Nephron (organoid): Measurements from ENCODE around the gene DECR2.

Source experiments
- H3K27ac Mint-ChIP-seq, 3 experiments: 2 replicates each; pipeline ENCODE4 v1.8.0; 2020; ENCODE audit warnings: mixed read lengths in 3 of 3, mild to moderate bottlenecking in 2 of 3, moderate library complexity in 1 of 3
- H3K27me3 Mint-ChIP-seq: 2 replicates; pipeline ENCODE4 v1.8.0; 2021; ENCODE audit warnings: low read depth, mild to moderate bottlenecking, moderate library complexity, mixed read lengths
- H3K36me3 Mint-ChIP-seq: 2 replicates; pipeline ENCODE4 v1.8.0; 2020; ENCODE audit warnings: low read depth, mixed read lengths
- H3K4me1 Mint-ChIP-seq: 2 replicates; pipeline ENCODE4 v1.8.0; 2020; ENCODE audit warnings: mixed read lengths
- H3K4me3 Mint-ChIP-seq, 3 experiments: 2 replicates each; pipeline ENCODE4 v1.8.0; 2020; ENCODE audit warnings: mild to moderate bottlenecking in 3 of 3, mixed read lengths in 3 of 3, moderate library complexity in 2 of 3
- H3K9me3 Mint-ChIP-seq: 2 replicates; pipeline ENCODE4 v1.8.0; 2020; ENCODE audit warnings: mixed read lengths
- CTCF ChIP-seq, 3 experiments: fragments of 200-600 bp; sonication (generic); IDR thresholded peaks; one replicate each; pipeline ENCODE4 v1.5.0; 2021; ENCODE audit warnings: antibody characterized with exemption in 3 of 3; ENCODE audit not compliant: unreplicated experiment in 3 of 3

The DECR2 gene

GRCh38 chr16:396199-396598 is 5.5 kb upstream of the DECR2 start:
- Mint-ChIP-seq H3K9me3 (no peaks in the 10 kb centered on the region), H3K36me3 (no peaks in the 10 kb centered on the region), H3K4me3 (peak overlapping the region; percentile 96 to 99 (median 98)), H3K27ac (peak overlapping the region; percentile 98 to 99 (median 98)), H3K27me3 (no peaks in the 10 kb centered on the region), H3K4me1 (peaks cover 11% of the 10 kb centered on the region)
- no peak for TF ChIP-seq CTCF (IDR thresholded peaks at IDR 0.05; ENCODE audit: unreplicated experiment in 3 of 3)

- Mint-ChIP-seq H3K36me3 (no peaks in the 10 kb centered on the region), H3K9me3 (no peaks in the 10 kb centered on the region), H3K4me1 (peaks cover 11% of the 10 kb centered on the region), H3K4me3 (peak overlapping the region; percentile 96 to 99 (median 98)), H3K27ac (peak overlapping the region; percentile 98 to 99 (median 98)), H3K27me3 (no peaks in the 10 kb centered on the region)
- no peak for TF ChIP-seq CTCF (IDR thresholded peaks at IDR 0.05; ENCODE audit: unreplicated experiment in 3 of 3)
These were observed 5.1 kb upstream of the DECR2 start for GRCh38 chr16:396605-397004.

- Mint-ChIP-seq H3K27me3 (no peaks in the 10 kb centered on the region), H3K9me3 (no peaks in the 10 kb centered on the region), H3K27ac (peak within 1 kb of the TSS; percentile 98 to 99 (median 98)), H3K4me1 (peaks cover 11% of the 10 kb centered on the region), H3K4me3 (peak within 1 kb of the TSS; percentile 96 to 99 (median 98)), H3K36me3 (no peaks in the 10 kb centered on the region)
- no peak for TF ChIP-seq CTCF (IDR thresholded peaks at IDR 0.05; ENCODE audit: unreplicated experiment in 3 of 3)
These were observed 4.5 kb upstream of the DECR2 start, which contains the start of gene NME4 for GRCh38 chr16:397135-397661. Gene NME4, plus strand, starts transcription at chr16:397199. Its CDS starts 24 bp downstream, at chr16:397223.

- Mint-ChIP-seq H3K4me3 (peak overlapping the region; percentile 78 to 84 (median 83)), H3K4me1 (peaks cover 11% of the 10 kb centered on the region), H3K27me3 (no peaks in the 10 kb centered on the region), H3K27ac (peak overlapping the region; percentile 75 to 91 (median 90)), H3K9me3 (no peaks in the 10 kb centered on the region), H3K36me3 (no peaks in the 10 kb centered on the region)
- TF ChIP-seq CTCF (IDR thresholded peaks at IDR 0.05; ENCODE audit: unreplicated experiment in 3 of 3): peak; percentile 36 to 45 (median 43)
These were observed 3.9 kb upstream of the DECR2 start for GRCh38 chr16:397736-398332.

- Mint-ChIP-seq H3K9me3 (no peaks in the 10 kb centered on the region), H3K27ac (peak overlapping the region; percentile 75 to 91 (median 90)), H3K4me3 (peak overlapping the region; percentile 83 to 90 (median 85)), H3K36me3 (no peaks in the 10 kb centered on the region), H3K27me3 (no peaks in the 10 kb centered on the region), H3K4me1 (peaks cover 11% of the 10 kb centered on the region)
- TF ChIP-seq CTCF (IDR thresholded peaks at IDR 0.05; ENCODE audit: unreplicated experiment in 3 of 3): no peak
These were observed 2.9 kb upstream of the DECR2 start for GRCh38 chr16:398561-399339.
